GM12878 (cell line): ENCODE results near the gene SBF2. TPM values are rescaled to one million over a fixed set of nuclear protein-coding genes. Genes with fewer than 3 reads are reported as not detected.

Experiments
- ATAC-seq: fragments of 200-7000 bp; cut with Tn5 transposase; 3 replicates; pipeline ENCODE4 v1.9.1; 2020; ENCODE audit warnings: mild to moderate bottlenecking, moderate library complexity
- BruUV-seq: library from RNA; stranded (reverse); fragments of 400-500 nt; replicated peaks from 2 replicates; lab custom pipeline; 2021; lab: Mats Ljungman, UMichigan
- CTCF ChIA-PET: fragments of 300-600 bp; sonication (Branson Sonifier 250); formaldehyde crosslinking; extraction: SDS; loops from one replicate; lab custom pipeline; 2021; ENCODE audit warnings: inconsistent platforms; lab: Yijun Ruan, JAX
- POLR2A ChIA-PET: fragments of 350-600 bp; formaldehyde crosslinking; extraction: SDS; loops from one replicate; lab custom pipeline; 2021; ENCODE audit warnings: inconsistent platforms; lab: Charles Lee
- RAD21 ChIA-PET: fragments of 300-600 bp; sonication (Branson Sonifier 250); formaldehyde crosslinking; loops from one replicate; lab custom pipeline; 2023; ENCODE audit warnings: antibody characterized with exemption; ENCODE audit not compliant: unreplicated experiment; lab: Charles Lee
- SMC1A ChIA-PET: fragments of 300-600 bp; sonication (Branson Sonifier 250); formaldehyde crosslinking; loops from one replicate; lab custom pipeline; 2023; ENCODE audit not compliant: unreplicated experiment, uncharacterized antibody; lab: Charles Lee
- DNase-seq: peaks from one replicate; pipeline ENCODE4 v3.0.0-alpha.2; 2011; ENCODE audit warnings: low read depth, low spot score
- FAIRE-seq: peaks from 3 replicates; lab custom pipeline; 2011; peaks lifted over from hg19 to GRCh38; lab: Jason Lieb, UNC
- H2AFZ ChIP-seq: 2 replicates; pipeline ENCODE4 v1.6.0; 2011; ENCODE audit warnings: low read depth, low read length, control low read depth; ENCODE audit not compliant: control insufficient read depth
- H3K27ac ChIP-seq: 2 replicates; pipeline ENCODE4 v1.5.1; 2011; ENCODE audit warnings: control low read depth; ENCODE audit not compliant: control insufficient read depth, insufficient read depth
- H3K27me3 ChIP-seq, 2 experiments: replicated peaks in 1 of 2; 2 replicates each; pipeline versions ENCODE4 v1.6.0 to v1.6.1; 2011; ENCODE audit warnings: low read length in 1 of 2; ENCODE audit not compliant: control insufficient read depth in 2 of 2, insufficient read depth in 2 of 2
- H3K36me3 ChIP-seq, 2 experiments: 2 replicates each; pipeline ENCODE4 v1.5.1; 2011; ENCODE audit warnings: low read length in 1 of 2; ENCODE audit not compliant: control insufficient read depth in 2 of 2, insufficient read depth in 2 of 2
- H3K4me1 ChIP-seq: 2 replicates; pipeline ENCODE4 v1.6.1; 2011; ENCODE audit warnings: mild to moderate bottlenecking, low read length, moderate library complexity, mixed read lengths; ENCODE audit not compliant: control insufficient read depth, insufficient read depth
- H3K4me2 ChIP-seq: 2 replicates; pipeline ENCODE4 v1.6.0; 2011; ENCODE audit warnings: control low read depth; ENCODE audit not compliant: control insufficient read depth, insufficient read depth
- H3K4me3 ChIP-seq: fragments of 200-600 bp; sonication (generic); 2 replicates; pipeline ENCODE4 v1.5.1; 2016
- H3K79me2 ChIP-seq: 2 replicates; pipeline ENCODE4 v1.6.0; 2011; ENCODE audit warnings: low read length; ENCODE audit not compliant: control insufficient read depth, insufficient read depth
- H3K9ac ChIP-seq: 2 replicates; pipeline ENCODE4 v1.8.0; 2011; ENCODE audit warnings: low read length, control low read depth, mixed read lengths; ENCODE audit not compliant: control insufficient read depth, insufficient read depth
- H3K9me3 ChIP-seq: replicated peaks from 3 replicates; pipeline ENCODE4 v1.5.1; 2011; ENCODE audit warnings: mild to moderate bottlenecking, low read length; ENCODE audit not compliant: control insufficient read depth, insufficient read depth
- H4K20me1 ChIP-seq: 2 replicates; pipeline ENCODE4 v1.6.0; 2011; ENCODE audit not compliant: control insufficient read depth, insufficient read depth
- BMI1 ChIP-seq: fragments of 450-650 bp; IDR thresholded peaks from 2 replicates; pipeline ENCODE4 v1.6.1; 2016; ENCODE audit warnings: mild to moderate bottlenecking, moderate library complexity, borderline replicate concordance
- ESRRA ChIP-seq: IDR thresholded peaks from 2 replicates; pipeline ENCODE4 v1.6.1; 2012; ENCODE audit warnings: mild to moderate bottlenecking, low read length, improper control_type of control experiment
- EZH2 ChIP-seq: IDR thresholded peaks from 2 replicates; pipeline ENCODE4 v1.6.1; 2012; ENCODE audit warnings: low read depth, mild to moderate bottlenecking, control low read depth, inconsistent platforms, low read length, borderline replicate concordance; ENCODE audit not compliant: control insufficient read depth
- IKZF1 ChIP-seq: fragments of 450-650 bp; conservative IDR thresholded peaks from 2 replicates; pipeline ENCODE4 v1.6.1; 2017; ENCODE audit warnings: antibody characterized with exemption, mild to moderate bottlenecking
- NFXL1 ChIP-seq: fragments of 450-650 bp; IDR thresholded peaks from 2 replicates; pipeline ENCODE4 v1.6.1; 2017; ENCODE audit warnings: antibody characterized with exemption, mild to moderate bottlenecking, borderline replicate concordance
- PML ChIP-seq: IDR thresholded peaks from 2 replicates; pipeline ENCODE4 v1.6.1; 2012; ENCODE audit warnings: low read length, inconsistent platforms
- POLR2A ChIP-seq: IDR thresholded peaks from 2 replicates; pipeline ENCODE4 v1.6.1; 2011; ENCODE audit warnings: low read depth, mild to moderate bottlenecking, low read length
- POLR2AphosphoS5 ChIP-seq: IDR thresholded peaks from 2 replicates; pipeline ENCODE4 v1.6.1; 2011; ENCODE audit warnings: mild to moderate bottlenecking, low read length, inconsistent platforms
- POU2F2 ChIP-seq: IDR thresholded peaks from 3 replicates; pipeline ENCODE4 v1.6.1; 2011; ENCODE audit warnings: low read depth, mild to moderate bottlenecking, low read length, borderline replicate concordance
- SPI1 ChIP-seq: IDR thresholded peaks from 2 replicates; pipeline ENCODE4 v1.6.1; 2011; ENCODE audit warnings: low read depth, mild to moderate bottlenecking, low read length, moderate library complexity, borderline replicate concordance; ENCODE audit not compliant: insufficient read depth
- SRF ChIP-seq, 2 experiments: IDR thresholded peaks; 2 replicates each; pipeline ENCODE4 v1.6.1; 2011; ENCODE audit warnings: low read depth in 2 of 2, low read length in 2 of 2, mild to moderate bottlenecking in 1 of 2, moderate library complexity in 1 of 2
- STAT1 ChIP-seq: fragments of 450-650 bp; conservative IDR thresholded peaks from 2 replicates; pipeline ENCODE4 v1.6.1; 2014; ENCODE audit warnings: antibody characterized with exemption, mild to moderate bottlenecking
- WGBS: methylation state at CpG from one replicate; pipeline ENCODE4 v1.1.6; 2016; ENCODE audit warnings: low lambda C conversion rate; ENCODE audit not compliant: insufficient replicate concordance, insufficient coverage; ENCODE audit errors: missing lambda C conversion rate; 5-methylcytosine and 5-hydroxymethylcytosine counted together
- in situ Hi-C: fragments of 300-500 bp; cut with MboI; formaldehyde crosslinking; loops from 9 replicates; pipeline ENCODE4 v1.14.3; 2018; ENCODE audit warnings: mixed read lengths
- intact Hi-C: fragments of 100-400 bp; cut with micrococcal nuclease; formaldehyde crosslinking; loops from one replicate; pipeline ENCODE4 v1.14.2; 2022; ENCODE audit not compliant: unreplicated experiment
- polyA plus RNA-seq, 11 experiments: library from polyadenylated mRNA; depleted of rRNA in 4 of 11; unstranded in 6 of 11; stranded (reverse) in 5 of 11; fragments of >200 nt; fragmentation: Nextera tagmentation in 4 of 11; fragmentation: Illumina TruSeq in 1 of 11; extraction: Ambion mirVana in 4 of 11; extraction: Trizol in 1 of 11; gene quantifications; 1 replicate in 1 of 11; 2 replicates in 10 of 11; pipeline versions ENCODE4 v1.2.1 to v1.2.3, GENCODE V29; 2011 to 2016; ENCODE audit warnings: inconsistent platforms in 2 of 11, missing spikeins in 2 of 11, low read depth in 1 of 11
- total RNA-seq, 4 experiments: library from RNA; depleted of rRNA in 3 of 4; stranded (reverse); fragments of >200 nt in 3 of 4; fragmentation: Illumina TruSeq in 1 of 4; extraction: Trizol in 1 of 4; gene quantifications; 2 replicates each; pipeline versions ENCODE4 v1.2.1 to v1.2.3, GENCODE V29; 2013 to 2021
- TF ChIP-seq, protein P1 (sequence below): fragments of 450-650 bp; IDR thresholded peaks from 2 replicates; pipeline ENCODE4 v1.6.1; 2016; ENCODE audit warnings: mild to moderate bottlenecking
- TF ChIP-seq, protein P2 (sequence below): IDR thresholded peaks from 2 replicates; pipeline ENCODE4 v1.6.1; 2012; ENCODE audit warnings: low read depth, low read length, improper control_type of control experiment
- TF ChIP-seq, protein P3 (sequence below): IDR thresholded peaks from 2 replicates; pipeline ENCODE4 v1.6.1; 2011; ENCODE audit warnings: borderline replicate concordance, low read depth, mild to moderate bottlenecking, moderate library complexity, mixed read lengths, low read length; ENCODE audit not compliant: insufficient read depth; ENCODE audit errors: extremely low read length

SBF2 gene
- total and polyA plus RNA-seq, 10 of the 15 experiments (the other 5 are each of a cell fraction or from before 2014, with no cell fraction given) = 0.24 to 2.3 (median 1.1) TPM

DNA sequence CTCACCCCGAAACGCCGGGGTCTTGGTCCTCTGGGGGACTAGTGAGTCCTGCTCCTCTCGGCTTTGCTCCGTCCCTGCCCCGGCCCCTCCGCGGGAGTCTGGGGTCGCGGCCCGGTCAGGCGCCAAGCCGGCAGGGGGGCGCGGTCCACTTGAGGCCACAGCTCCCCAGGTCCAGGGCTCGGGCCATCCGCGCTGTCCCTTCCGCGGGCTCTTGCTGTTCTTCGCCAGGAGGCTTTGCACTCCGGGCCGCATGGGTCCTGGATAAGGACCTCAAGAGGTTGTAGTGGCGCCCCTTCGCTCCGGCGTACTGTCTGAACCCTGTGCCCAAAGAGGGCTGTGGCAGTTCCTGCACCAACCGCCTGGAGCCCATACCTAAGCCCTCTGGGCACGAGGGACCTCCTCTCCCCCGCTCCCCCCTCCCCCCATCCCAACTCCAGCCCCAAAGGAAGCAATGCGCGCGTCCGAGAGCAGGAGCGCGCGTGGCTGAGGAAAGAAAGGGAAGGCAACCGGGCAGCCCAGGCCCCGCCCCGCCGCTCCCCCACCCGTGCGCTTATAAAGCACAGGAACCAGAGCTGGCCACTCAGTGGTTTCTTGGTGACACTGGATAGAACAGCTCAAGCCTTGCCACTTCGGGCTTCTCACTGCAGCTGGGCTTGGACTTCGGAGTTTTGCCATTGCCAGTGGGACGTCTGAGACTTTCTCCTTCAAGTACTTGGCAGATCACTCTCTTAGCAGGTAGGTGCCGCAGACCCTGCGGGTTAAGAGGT lies 10.7 kb upstream of the SBF2 start, which contains the start of gene ADM (continued):
- TF ChIP-seq, protein P1, sequence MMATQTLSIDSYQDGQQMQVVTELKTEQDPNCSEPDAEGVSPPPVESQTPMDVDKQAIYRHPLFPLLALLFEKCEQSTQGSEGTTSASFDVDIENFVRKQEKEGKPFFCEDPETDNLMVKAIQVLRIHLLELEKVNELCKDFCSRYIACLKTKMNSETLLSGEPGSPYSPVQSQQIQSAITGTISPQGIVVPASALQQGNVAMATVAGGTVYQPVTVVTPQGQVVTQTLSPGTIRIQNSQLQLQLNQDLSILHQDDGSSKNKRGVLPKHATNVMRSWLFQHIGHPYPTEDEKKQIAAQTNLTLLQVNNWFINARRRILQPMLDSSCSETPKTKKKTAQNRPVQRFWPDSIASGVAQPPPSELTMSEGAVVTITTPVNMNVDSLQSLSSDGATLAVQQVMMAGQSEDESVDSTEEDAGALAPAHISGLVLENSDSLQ = no peak
- TF ChIP-seq POLR2AphosphoS5 = peak; percentile 40; the same call in 1 of the 2 replicates
- TF ChIP-seq POU2F2 = no peak
- TF ChIP-seq IKZF1 = 0 out of 2 replicates have a peak, but pooled peaks have one; percentile 9
- no peak for TF ChIP-seq BMI1
- TF ChIP-seq PML = no peak
- TF ChIP-seq POLR2A = peak; percentile 70
- TF ChIP-seq, all 136 proteins: peak for 9

DNA sequence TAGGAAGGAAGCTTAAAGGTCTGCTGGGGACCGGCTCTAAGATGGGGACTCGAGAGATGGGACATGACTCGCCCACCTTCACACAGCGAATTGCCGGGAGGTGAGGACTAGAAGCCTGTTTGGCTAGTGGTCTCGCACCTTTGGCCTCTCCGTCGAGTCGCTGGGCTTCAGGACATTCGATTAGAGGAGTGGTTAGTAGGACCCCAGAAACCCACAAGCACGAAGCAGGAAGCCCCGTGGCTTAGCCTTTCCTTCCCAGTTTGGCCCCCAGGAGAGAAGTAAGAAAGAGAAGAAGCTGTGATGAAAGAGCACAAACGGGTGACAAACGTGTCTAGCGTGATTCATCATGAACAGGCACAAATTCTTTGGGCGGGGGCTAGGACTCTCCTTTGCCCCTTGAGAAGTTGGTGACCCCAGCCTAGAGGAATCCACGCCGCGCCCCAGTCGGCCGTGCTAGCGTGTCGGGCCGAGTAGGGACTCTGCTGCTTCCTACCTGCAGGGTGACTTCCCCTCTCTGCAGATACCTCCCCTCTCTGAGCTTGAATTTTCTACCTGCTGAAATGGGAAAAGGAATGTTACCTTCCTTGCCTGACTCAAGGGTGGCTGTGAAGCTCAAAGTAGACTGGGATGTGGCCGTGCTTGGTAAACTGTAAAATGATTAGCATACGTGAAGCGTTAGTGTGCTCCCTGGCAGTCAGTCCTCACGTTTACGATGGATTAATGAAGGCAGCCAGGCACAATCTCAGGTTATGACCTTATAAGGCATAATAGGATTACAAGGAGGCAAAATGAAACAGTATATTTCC lies 9.7 kb upstream of the SBF2 start:
- intact Hi-C loops (loop anchor here (10.0 kb wide), 1 partner anchor 689 kb away; no protein-coding TSS in a partner anchor), in situ Hi-C loops (loop anchor here (10.0 kb wide), 1 partner anchor 689 kb away; no protein-coding TSS in a partner anchor)
- no peak overlapping the region; the same call in 1 of the 2 replicates for H2AFZ ChIP-seq
- ChIA-PET RAD21 (interaction anchor here (1.0 to 2.7 kb wide), 9 partner anchors 10 to 728 kb away, joined by 3 to 10 read pairs (median 4); no protein-coding TSS in a partner anchor), POLR2A (interaction anchor here (1.4 kb wide), 1 partner anchor 14 kb away, joined by 6 read pairs; no protein-coding TSS in a partner anchor), SMC1A (interaction anchor here (0.6 to 3.3 kb wide), 17 partner anchors 8 to 726 kb away, joined by 3 to 13 read pairs (median 4); no protein-coding TSS in a partner anchor), CTCF (interaction anchor here (0.7 to 4.5 kb wide), 16 partner anchors 8 to 545 kb away, joined by 3 to 48 read pairs (median 4); no protein-coding TSS in a partner anchor)
- no peak for FAIRE-seq
- H3K4me2 ChIP-seq = peak overlapping the region; percentile 88
- TF ChIP-seq SPI1 (0 out of 2 replicates have a peak, but pooled peaks have one; percentile 19), STAT1 (no peak), ESRRA (no peak), NFXL1 (no peak), SRF (IDR thresholded peaks at IDR 0.05; ENCODE audit: low read depth in 2 of 2, low read length in 2 of 2) (0 out of 4 replicates have a peak, but pooled peaks of 1 of the 2 experiments have one; percentile 27), BMI1 (0 out of 2 replicates have a peak, but pooled peaks have one; percentile 12), EZH2 (peak; percentile 98; the same call in 1 of the 2 replicates)
- TF ChIP-seq, protein P2, sequence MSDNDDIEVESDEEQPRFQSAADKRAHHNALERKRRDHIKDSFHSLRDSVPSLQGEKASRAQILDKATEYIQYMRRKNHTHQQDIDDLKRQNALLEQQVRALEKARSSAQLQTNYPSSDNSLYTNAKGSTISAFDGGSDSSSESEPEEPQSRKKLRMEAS = no peak
- TF ChIP-seq, protein P3, sequence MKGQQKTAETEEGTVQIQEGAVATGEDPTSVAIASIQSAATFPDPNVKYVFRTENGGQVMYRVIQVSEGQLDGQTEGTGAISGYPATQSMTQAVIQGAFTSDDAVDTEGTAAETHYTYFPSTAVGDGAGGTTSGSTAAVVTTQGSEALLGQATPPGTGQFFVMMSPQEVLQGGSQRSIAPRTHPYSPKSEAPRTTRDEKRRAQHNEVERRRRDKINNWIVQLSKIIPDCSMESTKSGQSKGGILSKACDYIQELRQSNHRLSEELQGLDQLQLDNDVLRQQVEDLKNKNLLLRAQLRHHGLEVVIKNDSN = no peak
- no peaks in the 10 kb centered on the region for H3K79me2 ChIP-seq
- H3K36me3 ChIP-seq = no peaks in the 10 kb centered on the region
- no peaks in the 10 kb centered on the region for H4K20me1 ChIP-seq
- no peak overlapping the region for H3K27ac ChIP-seq
- H3K4me3 ChIP-seq = peak overlapping the region; percentile 65; the same call in 1 of the 2 replicates
- ATAC-seq = no peak
- no peak overlapping the region for H3K9ac ChIP-seq
- H3K9me3 ChIP-seq = no peaks in the 10 kb centered on the region; the same call in 2 of the 3 replicates
- peaks cover 37% of the 10 kb centered on the region for H3K4me1 ChIP-seq
- no TSS peak for BruUV-seq
- H3K27me3 ChIP-seq = peaks cover 32 to 47% of the 10 kb centered on the region in 2 experiments
- DNase-seq = no peak
- 4% methylated on average over 29 of the region's 29 CpGs for WGBS
